GM21423 (cell line): ENCODE results near the gene THRAP3.
"Not testable (repeated sequence)": the region's sequence is repeated elsewhere in the genome, so short reads cannot be mapped to it uniquely, and the experiment has no call there.

Experiments used
- ATAC-seq: cut with Tn5 transposase; IDR thresholded peaks from one replicate; pipeline ENCODE4 v1.9.1; 2021; ENCODE audit warnings: mild to moderate bottlenecking, moderate library complexity; ENCODE audit not compliant: unreplicated experiment

Gene THRAP3, protein sequence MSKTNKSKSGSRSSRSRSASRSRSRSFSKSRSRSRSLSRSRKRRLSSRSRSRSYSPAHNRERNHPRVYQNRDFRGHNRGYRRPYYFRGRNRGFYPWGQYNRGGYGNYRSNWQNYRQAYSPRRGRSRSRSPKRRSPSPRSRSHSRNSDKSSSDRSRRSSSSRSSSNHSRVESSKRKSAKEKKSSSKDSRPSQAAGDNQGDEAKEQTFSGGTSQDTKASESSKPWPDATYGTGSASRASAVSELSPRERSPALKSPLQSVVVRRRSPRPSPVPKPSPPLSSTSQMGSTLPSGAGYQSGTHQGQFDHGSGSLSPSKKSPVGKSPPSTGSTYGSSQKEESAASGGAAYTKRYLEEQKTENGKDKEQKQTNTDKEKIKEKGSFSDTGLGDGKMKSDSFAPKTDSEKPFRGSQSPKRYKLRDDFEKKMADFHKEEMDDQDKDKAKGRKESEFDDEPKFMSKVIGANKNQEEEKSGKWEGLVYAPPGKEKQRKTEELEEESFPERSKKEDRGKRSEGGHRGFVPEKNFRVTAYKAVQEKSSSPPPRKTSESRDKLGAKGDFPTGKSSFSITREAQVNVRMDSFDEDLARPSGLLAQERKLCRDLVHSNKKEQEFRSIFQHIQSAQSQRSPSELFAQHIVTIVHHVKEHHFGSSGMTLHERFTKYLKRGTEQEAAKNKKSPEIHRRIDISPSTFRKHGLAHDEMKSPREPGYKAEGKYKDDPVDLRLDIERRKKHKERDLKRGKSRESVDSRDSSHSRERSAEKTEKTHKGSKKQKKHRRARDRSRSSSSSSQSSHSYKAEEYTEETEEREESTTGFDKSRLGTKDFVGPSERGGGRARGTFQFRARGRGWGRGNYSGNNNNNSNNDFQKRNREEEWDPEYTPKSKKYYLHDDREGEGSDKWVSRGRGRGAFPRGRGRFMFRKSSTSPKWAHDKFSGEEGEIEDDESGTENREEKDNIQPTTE

DNA sequence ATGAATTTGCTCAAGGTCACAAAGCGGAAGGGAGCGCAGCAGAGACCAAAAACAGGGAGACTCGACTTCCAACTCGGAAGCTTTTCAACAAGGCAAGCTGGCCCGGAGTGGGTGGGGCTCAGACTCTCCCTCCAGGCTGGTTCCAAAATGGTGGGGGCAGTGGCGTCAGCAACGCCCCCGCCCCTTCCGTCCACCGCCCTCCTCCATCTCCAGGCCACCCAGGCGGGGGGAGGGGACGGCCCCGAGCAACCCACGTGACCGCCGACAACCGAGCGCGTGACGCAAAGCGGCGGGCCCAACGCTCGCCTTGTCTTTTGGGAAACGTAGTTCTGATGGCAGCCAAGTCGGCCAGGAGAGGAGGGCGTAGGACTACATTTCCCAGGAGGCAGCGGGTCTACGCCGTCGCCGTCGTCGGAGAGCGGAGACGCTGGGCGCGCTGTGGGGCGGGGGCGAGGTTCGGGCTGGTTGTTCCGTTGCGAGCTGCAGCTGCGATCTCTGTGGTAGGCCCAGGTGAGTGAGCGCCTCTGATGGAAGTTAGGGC lies at the start of gene THRAP3:
THRAP3 (plus strand) TSS at position 448 of the 541 bp plus-strand sequence. CDS start 58,121 bp downstream, outside the sequence.
- peak; percentile 90 for ATAC-seq

DNA sequence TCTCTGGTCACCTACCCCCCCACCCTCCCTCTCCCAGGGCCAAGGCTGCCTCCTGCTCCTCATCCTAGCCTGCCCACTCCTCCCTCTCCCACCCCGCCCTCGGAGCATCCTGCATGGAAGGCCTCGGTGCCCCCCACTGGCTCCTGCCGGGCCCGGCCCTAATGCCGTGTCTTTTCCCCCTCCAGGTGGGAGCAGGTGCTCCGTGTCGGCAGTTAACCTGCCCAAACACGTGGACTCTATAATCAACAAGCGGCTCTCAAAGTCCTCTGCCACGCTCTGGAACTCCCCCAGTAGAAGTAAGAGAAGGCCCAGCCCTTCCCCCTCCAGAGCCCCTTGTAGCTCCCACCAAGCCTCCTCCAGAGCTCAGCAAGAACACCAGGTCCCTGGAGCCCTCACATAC lies 49.5 kb upstream of the THRAP3 start:
- no peak for ATAC-seq

DNA sequence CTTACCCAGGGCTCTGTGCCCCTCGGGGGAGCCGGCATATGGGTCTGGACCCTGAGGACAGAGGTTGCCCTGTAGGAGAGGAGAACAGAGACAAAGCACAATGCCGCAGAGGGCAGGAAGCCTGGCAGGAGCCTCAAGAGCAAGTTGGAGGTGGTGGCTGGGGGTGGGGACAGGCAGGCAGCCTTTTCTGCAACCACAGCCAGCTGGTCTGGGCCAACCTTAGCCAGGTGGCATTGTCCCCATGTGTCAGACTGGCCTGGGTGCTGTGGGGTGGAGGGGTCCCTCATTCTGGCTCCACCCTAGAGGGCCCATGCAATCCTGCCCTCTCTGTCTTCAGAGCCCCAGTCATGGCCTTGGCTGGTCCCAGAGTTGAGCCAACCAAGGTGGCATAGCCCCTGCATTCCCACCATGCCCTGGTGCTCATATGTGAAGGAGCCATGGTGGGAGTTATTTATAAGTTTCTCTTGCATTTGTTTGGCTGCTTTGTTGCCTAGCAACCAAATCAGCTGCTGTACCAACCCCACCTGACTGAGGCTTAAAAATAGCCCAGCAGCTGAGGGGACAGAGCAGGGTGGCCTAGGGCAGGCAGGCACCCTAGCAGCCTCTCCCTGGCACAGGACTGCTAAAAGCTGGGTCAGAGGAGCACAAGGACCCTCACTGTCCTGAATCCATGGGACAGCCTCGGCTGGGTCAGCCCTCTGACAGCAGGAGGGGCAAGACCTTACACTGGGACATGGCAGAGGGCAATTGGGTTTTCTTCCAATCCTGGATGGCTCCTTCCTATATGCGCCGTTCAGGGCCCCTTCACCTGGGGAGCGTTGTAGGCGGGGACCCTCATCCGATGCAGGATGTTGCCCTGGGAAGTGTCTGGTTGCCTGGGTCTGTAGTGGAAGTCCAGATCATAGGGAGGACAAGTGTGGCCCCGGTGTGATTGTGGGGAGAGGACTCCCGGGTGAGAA lies 48.8 kb upstream of the THRAP3 start:
- no peak for ATAC-seq

DNA sequence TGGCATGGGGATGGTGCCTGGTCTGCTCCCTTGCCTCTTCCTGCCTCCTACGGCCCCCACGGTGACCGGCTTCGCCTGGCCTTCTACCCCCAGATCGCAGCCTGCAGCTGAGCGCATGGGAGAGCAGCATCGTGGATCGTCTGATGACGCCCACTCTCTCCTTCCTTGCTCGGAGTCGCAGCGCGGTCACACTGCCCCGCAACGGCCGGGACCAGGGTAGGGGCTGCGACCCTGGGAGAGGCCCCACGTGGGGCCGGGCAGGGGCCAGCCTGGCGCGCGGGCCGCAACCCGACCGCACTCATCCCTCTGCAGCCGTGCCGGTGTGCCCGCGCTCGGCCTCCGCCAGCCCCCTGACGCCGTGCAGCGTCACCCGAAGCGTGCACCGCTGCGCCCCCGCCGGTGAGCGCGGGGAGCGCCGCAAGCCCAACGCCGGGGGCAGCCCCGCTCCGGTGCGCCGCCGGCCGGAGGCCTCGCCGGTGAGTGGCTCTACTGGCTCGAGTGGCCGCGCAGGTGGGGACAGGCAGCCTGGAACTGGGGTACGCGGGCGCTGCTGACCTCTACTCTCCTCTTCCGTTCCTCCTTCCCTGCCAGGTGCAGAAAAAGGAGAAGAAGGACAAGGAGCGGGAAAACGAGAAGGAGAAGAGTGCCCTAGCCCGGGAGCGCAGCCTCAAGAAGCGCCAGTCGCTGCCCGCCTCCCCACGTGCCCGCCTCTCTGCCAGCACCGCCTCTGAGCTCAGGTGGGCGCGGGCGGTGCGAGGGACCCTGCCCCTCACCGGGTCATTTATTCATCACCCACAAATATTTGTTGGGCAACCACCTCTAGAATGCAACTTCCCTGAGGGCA lies 47.9 kb upstream of the THRAP3 start:
- no peak for ATAC-seq

DNA sequence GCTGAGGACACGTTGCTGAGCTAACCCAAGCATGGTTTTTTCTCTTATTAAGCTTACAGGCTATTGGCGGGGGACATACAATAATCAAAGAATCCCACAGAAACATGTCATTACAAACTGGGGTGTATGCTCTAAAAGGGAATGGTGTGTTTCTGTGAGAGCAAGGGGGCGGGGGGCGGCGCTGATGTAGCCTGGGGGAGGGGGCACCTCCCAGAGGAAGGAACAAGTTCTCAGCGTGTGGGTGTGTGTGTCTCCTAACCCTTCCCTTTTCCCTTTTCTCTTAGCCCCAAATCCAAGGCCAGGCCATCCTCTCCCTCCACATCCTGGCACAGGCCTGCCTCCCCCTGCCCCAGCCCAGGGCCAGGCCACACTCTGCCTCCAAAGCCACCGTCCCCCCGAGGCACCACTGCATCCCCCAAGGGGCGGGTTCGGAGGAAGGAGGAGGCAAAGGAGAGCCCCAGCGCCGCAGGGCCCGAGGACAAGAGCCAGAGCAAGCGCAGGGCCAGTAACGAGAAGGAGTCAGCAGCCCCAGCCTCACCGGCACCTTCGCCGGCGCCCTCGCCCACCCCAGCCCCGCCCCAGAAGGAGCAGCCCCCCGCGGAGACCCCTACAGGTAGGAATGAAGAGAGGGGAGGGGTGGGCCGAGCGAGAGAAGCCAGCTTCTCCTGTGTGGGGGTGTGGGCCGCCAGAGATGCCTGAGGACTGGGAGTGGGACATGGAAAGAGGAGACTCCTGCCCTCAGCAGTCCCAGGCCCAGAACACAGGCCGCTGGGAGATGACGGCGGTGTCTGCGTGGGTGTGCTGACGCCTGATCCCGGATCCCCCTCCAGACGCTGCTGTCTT lies 46.4 kb upstream of the THRAP3 start:
- ATAC-seq = no peak

DNA sequence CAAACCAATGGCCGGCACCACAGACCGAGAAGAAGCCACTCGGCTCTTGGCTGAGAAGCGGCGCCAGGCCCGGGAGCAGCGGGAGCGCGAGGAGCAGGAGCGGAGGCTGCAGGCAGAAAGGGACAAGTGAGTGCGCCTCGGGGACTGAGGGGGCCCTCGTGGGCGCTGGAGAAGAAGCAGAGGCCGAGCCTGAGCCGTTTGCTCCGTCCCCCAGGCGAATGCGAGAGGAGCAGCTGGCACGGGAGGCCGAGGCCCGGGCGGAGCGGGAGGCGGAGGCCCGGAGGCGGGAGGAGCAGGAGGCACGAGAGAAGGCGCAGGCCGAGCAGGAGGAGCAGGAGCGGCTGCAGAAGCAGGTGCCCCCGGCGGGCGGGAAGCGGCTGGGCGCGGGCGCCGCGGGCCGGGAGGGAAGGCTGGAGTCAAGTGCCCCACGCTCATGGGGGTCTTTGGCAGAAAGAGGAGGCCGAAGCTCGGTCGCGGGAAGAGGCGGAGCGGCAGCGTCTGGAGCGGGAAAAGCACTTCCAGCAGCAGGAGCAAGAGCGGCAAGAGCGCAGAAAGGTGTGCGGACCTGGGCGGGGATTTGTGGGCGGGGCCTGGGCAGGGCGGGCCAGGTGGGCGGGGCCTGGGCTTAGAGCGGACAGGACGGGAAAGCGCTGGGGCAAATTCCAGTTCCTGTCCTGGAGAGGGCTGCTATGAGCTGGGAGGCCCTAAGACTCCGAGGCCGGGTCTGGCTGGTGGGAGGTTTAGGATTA lies 45.6 kb upstream of the THRAP3 start:
- no peak for ATAC-seq

DNA sequence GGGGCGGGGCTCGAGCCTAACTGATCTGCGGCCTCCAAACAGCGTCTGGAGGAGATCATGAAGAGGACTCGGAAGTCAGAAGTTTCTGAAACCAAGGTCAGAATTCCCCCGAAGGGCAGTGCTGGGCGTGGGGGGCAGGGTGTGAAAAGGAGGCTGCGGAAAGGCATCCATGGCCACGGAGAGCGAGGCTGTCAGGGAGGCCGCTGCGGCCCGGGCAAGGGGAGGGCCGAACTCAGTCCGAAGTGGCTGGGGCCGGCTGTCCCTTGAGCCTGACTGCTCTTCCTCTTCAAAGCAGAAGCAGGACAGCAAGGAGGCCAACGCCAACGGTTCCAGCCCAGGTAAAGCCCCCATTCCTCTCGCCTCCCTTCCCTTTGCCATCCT lies 45.0 kb upstream of the THRAP3 start:
- no peak for ATAC-seq

DNA sequence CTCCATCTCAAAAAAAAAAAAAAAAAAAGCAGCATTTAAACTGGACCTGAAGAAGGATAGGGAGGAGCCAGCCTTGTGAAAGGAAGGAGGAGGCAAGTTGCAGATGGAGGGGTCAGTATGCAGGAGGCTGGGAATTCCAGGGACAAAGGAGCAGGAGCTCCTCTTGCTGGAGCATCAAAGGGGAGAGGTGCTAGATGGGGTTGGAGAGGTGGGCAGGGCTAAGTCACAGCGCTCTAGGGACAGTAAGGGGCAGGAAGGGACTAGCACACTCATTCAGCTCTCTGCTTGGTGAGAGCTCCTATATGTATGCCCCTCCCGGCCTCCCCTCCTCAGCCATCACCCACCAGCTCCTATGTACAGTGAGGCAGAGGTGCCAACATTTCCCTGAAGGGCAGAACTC lies 41.5 kb upstream of the THRAP3 start:
- no peak for ATAC-seq

DNA sequence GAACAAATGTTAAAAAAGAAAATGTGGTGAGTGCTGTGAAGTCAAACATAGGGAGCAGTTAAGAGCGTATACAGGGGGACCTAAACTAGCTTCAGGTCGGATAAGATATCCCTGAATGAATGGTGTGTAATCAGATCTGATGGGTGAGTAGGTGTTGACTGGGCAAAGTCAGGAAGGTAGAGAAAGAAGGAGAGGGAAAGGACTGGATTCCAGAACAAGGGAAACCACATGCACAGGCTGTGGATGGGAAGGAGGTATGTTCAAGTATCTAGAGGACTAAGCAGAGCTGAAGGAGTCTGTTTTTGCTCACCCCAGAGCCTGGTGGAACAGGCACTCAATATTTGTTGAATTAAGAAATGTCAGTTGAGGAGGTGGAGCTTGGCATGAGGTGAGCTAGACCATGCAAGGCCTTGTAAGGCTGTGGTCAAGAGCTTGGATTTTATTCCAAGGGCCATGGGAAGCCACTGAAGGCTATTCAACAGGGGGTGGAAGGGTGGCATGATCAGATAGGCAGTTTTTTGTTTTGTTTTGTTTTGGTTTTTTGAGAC lies 40.9 kb upstream of the THRAP3 start:
- no peak for ATAC-seq

DNA sequence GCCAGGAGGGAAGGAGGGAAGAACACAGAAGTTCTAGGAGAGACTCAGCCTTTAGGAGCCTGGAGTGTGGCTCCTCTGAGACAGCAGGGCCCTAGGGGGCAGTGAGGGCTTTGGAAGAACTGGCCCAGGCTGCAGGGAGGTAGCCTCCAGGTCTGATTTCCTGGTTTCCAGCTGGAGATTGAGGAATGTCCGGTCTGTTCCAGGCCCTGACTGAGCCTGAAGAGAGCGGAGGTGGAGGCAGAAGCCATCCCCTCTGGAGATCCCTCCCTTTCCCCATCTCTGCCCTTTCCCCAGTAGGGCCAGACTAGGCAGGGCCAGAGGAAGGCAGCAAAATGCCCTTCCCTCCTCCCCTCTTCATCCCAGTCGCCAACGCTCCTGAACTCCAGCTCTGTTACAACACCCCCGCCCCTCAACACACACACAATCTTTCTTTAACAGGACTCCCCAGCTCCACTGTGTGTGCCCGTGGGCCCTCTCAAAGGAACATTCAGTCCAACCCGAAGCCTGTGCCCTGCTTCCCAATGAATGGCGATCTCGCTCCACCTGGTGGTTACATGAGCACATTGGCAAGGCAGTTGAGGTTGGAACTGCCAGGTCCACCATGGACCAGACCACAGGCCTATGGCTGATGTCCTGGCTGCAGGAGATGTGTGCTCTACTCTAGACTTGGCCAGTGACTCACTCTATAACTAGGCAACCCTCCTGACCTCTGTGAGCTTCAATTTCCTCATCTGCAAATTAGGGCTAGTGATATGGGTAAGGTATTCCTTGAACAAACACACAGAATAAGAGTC lies 36.2 kb upstream of the THRAP3 start:
- ATAC-seq = peak; percentile 68

DNA sequence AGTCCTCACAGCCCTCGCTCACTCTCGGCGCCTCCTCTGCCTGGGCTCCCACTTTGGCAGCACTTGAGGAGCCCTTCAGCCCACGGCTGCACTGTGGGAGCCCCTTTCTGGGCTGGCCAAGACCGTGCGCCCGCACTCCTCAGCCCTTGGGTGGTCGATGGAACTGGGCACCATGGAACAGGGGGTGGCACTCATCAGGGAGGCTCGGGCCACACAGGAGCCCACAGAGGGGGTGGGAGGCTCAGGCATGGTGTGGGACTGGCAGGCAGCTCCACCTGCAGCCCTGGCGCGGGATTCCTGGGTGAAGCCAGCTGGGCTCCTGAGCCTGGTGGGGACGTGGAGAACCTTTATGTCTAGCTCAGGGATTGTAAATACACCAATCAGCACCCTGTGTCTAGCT lies 27.4 kb upstream of the THRAP3 start:
- not testable (repeated sequence) for ATAC-seq

DNA sequence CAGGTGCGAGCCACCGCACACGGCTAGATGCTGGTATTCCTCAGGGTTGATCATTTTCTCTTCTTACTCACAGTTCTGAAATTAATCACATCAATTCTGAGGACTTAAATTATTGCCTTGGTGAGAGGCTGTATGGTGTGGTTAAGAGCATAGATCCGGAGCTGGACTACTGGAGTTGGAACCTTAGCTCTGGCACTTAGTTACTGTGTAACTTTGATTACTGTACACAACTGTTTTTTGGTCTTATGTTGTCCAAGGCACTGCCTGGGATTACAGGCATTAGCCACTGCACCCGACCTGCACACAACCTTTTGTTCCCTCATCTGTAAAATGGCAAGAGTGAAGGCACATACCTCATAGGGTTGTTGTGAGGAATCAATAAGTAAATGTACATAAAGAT lies 25.6 kb upstream of the THRAP3 start:
- no peak for ATAC-seq

DNA sequence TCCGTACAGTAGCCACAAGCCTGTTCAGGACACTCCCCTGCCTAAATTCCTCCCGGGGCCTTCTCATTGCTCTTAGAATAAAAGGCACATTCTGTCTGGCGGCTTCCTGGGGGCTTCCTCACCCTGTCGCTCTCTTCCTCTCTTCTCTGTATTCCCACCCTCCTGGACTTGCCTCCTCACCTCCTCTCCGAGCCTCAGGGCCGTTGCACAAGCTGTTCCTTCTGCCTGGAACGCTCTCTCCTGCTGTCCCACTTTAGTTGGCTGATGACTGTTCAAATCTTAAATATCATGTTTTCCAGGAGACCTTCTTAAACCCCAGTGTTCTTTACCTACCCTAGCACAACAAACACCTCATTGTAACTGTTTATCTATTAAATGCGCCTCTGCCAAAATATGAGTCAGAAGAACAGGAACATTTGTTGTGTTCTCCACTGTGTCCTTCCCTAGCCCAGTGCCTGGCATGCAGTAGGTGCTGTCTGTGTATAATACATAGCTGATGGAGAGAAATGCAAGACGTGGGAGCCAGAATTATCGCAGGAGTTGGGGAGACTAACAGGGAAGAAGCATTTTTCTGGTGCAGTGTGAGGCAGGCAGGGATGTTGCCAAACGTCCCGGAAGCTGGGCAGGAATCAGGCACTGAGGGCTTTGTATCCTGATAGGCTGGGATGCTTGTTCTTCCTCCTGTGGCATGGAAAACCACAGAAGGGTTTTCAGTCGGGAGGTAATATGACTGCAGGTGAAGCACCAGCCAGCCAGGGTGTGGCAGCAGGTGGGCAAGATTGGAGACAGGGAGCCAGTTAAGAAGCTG lies 24.1 kb upstream of the THRAP3 start:
- no peak for ATAC-seq

DNA sequence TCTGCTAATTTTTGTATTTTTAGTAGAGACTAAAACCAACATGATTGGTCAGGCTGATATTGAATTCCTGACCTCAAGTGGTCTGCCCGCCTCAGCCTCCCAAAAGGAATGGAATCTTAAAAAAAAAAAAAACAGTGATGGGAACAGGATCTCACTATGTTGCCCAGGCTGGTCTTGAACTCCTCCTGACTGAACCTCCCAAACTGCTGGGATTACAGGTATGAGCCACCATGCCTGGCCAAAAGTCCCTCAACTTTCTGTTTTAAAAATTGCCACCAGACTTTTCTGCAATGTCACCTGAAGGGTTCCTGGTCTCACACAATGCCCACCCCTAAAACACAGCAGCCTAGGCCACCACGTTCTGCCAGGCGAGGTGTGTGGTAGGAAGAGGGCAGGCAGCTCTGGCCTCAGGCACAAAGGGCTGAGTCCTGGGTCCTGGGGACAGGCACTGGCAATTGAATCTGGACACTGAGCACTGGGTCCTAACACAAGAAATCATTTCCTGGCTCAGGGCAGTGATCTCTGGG lies 21.2 kb upstream of the THRAP3 start:
- no peak for ATAC-seq

DNA sequence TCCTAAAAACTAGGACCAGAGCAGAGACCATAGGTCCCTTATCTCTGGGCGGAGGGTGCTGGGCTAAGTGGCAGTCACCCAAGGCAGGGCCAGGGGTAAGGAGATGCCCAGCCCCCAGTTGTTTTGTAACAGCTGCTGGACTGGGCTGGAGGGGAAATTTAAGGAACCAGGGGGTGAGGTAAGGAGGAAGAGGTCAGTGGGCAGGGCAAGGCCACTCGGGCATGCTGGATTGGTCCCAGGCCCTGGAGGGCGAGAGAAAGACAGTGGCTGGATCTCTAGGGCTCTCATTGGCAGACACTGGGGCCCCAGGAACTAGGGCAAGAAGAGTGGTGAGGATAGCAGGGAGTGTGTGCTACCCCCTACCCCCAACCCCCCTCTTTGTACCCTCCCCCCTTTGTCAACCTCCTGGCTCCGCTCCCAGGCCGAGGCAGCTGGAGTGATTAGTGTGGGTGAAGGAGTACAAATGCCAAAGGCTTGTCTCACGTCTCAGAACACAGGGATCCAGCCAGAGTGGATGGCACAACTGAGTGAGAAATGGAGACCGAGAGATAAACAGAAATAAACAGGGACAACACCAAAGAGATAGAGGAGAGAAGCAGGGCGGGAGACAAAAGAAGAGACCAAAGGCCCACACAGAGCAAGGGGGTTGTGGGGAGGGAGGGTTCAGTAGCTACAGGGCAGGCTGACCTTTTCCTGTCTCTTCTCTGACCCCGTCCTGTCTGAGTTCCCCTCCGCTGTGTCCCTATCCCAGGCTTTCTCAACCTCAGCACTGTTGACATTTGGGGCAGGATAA lies 20.5 kb upstream of the THRAP3 start:
- no peak for ATAC-seq
